ENCODE measurements around the gene SHMT1.
"Not testable (repeated sequence)": the region's sequence is repeated elsewhere in the genome, so short reads cannot be mapped to it uniquely, and the experiment has no call there.

Gene SHMT1

DNA sequence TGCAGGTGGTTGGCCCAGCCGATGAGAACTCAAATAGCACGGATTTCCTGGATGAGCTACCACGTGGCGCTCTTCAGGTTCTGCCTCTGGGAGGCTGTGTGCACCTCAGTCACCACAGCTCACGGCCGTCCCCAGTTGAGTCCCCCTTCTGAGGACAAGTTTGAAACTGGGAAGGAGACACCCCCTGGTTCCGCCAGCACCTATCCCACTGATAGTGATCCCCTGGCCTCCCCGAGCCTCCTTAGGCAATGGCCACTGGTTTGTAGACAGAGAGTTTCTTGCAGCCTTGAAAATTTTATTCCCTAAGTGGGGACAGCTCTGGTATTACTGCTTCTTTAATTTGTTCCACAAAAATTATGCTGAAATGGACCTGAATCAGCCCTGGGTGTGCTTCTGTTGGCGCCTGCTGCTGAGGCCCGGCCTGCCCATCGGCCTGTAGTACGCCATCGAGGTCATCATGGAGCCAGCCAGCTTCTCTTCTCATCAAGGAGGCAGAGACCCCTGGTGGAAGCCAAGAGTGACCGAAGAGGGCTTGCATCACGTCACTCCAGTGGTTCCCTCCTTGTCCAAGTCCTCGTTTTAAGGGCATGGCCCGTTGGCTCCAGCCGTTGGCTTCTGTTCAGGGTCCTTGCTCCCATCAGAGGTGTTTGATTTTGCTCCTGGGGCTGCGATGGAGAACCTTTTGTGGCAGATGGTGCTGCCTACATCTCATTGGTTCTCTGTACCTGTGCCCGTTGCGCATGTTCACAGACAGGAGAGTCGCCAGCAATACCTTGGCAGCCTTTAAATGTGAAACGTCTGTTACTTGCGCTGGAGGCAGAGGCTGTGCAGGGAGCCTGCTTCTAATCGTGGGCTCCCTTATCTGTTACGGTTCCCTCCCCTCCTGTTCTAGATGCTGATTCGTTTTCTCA, 39.0 kb downstream of the SHMT1 start:
- DNase-seq, result no peak

DNA sequence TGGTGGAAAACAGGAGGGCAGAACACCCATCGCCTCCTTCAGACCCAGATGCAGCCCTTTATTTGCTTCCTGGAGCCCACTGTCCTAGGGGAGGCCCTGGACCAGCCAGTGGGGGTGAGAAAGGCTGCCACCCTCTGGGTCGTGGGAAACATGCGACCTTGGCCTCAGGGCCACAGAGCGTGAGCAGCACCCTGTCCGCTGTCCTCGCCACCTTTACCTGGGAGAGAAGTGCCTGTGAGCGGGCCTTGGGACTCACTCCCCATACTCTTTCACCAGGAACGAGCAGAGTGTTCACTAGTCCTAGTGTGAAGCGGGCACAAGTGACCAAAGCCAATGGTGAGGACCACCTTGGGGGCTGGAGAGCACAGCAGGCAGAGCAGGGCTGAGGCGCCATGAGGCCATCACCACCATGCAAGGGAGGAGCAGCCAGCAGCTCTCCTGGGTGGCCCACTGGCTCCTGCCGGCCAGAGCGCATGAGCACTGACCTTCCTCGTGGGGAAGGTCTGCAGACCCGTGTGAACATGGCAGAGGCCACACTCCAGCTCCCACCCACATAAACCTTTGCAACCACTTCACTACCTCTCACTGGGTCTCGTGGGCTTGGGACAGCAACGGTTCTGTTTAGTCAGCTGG, 39.7 kb downstream of the SHMT1 start:
- DNase-seq, result no peak

DNA sequence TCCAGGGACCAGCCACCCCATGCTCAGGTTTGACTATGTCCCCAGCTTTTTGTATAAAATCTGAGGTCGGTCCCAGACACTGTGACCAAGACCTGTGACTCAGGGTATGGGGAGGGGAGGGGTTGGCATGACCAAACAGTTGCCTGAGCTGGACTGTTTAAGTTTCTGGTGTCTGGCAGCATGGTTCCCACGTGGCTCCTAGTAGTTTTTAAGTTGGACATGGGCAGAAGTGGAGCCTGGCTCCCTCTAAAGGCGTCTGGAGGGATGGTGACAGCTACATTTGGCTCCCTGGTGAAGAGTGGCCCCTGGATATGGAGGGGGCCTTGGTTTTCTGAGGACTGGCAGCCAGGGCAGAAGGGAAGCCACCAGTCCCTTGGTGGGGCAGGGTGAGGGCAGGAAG, 40.3 kb downstream of the SHMT1 start:
- DNase-seq, result no peak

DNA sequence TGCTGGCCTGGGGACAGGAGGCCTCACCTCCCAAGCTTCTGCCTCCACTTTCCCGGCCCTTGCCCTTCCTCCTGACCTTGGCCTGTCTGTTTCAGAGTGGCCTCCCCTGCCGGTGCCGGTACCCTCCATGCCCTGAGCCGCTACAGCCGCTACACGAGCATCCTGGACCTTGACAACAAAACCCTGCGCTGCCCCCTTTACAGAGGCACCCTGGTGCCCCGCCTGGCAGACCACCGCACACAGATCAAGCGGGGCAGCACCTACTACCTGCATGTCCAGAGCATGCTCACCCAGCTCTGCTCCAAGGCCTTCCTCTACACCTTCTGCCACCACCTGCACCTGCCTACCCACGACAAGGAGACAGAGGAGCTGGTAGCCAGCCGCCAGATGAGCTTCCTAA, 40.8 kb downstream of the SHMT1 start:
- DNase-seq, result no peak

DNA sequence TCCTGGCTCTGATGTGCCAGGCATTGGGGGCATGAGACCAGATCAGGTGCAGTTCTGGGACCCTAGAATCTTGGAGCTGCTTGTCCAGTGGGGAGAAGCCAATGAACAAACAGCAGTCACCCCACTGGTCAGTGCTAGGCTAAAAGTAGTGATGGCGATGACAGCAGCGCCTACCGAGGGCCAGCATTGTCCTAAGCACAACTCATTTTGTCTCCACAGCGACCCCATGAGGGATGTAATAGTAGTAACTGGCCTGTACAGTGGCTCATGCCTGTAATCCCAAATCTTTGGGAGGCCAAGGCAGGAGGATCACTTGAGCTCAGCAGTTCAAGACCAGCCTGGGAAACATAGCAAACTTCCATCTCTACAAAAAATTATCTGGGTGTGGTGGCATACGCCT, 42.0 kb downstream of the SHMT1 start:
- no peak for DNase-seq

DNA sequence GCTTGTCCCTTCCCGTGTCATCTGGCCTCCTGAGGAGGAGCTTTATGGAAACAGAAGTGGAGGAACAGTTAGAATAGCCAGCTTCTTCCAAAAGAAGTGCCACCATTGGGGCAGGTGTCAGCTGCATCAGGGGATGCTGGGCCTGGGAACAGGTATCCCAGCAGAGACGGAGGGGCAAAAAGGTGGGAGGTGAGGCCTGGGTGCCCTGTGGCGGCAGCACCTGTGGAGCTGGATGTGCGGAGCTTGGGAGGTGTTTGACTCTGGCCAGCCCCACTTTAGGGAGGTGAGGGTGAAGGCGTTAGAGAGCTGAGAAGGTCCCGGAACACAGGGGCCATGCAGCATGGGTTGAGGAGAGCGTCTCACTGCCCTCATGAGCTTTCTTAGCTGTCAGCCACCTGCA, 43.0 kb downstream of the SHMT1 start:
- no peak for DNase-seq

DNA sequence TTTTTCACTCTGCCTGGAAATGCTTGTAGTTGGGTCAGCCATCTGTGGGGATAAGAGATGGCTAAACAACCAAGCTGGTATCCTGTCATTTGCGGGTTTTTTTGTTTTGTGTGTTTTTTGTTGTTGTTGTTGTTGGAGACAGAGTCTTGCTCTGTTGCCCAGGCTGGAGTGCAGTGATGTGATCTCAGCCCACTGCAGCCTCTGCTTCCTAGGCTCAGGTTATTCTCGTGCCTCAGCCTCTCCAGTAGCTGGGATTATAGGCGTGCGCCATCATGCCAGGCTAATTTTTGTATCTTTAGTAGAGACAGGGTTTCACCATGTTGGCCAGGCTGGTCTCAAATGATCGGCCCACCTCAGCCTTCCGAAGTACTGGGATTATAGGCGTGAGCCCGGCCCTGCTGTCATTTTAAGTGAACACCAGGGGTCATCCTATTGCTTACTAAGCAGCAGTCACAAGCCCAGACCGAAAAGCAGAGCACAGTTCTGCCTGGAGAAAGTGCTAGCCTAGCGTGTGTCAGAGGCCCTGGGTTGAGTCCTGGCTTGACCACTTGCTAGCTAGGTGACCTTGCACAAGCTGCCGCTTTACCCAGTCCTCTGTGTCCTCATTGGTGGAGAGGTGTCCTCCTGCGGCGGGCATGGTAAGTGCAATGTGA, 43.6 kb downstream of the SHMT1 start:
- DNase-seq, result peak; percentile 1

DNA sequence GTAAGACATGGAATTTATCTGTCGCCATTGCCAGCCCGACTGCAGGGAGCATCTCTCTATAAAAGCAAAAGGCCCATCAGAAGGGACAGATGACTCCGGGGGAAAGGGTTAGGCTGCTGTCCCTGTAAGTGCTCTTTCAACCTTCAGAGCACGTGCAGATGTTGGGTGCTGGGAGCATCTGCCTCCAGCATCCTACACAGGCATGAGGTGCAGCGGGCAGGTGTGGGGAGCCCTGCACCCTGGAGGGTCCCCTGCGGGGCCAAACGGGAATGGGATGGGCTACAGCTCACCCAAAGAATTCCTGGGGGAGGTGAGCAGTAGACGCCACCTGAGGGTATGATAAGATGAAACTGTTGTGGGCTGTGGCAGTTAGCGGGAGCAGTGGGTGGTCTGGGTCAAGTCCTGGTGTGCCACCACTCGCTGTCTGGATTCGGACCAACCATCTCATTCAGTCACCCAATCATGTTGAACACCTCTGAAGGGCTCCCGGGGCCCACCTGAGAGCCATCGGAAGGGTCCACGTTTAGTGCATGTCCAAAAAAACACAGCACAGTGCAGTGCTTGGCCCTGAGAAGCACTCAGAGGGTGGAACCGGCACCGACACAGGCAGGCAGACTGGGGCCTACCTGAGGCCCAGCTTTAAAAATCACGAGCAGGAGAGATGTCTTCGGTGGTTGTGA, 44.4 kb downstream of the SHMT1 start:
- DNase-seq, result no peak

DNA sequence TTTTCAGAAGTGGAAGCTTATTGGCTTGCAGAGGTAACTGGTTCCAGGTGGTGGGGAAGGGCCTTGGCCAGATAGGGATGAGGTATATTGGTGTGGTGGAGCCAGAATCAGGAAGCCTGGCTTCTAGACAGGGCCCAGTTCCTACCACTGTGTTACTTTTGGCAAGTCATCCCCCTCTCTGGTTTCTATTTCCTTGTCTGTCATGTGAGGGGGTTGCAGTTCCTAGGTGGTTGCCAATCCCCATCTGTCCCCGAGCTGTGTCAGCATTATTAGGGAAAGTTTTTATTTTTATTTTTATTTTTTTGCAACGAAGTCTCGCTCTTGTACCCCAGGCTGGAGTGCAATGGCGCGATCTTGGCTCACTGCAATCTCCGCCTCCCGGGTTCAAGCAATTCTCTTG, 45.2 kb downstream of the SHMT1 start:
- DNase-seq, result no peak

DNA sequence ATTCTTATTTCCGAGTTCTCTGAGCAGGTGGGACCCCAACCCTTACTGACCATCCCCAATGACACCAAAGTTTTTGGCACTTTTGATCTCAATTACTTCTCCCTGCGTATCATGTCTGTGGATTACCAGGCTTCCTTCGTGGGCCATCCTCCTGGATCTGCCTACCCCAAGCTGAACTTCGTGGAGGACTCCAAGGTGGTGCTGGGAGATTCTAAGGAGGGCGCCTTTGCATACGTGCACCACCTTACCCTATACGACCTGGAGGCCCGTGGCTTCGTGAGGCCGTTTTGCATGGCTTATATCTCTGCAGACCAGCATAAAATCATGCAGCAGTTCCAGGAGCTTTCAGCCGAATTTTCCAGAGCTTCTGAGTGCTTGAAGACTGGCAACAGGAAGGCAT, 47.4 kb downstream of the SHMT1 start:
- DNase-seq, result no peak

DNA sequence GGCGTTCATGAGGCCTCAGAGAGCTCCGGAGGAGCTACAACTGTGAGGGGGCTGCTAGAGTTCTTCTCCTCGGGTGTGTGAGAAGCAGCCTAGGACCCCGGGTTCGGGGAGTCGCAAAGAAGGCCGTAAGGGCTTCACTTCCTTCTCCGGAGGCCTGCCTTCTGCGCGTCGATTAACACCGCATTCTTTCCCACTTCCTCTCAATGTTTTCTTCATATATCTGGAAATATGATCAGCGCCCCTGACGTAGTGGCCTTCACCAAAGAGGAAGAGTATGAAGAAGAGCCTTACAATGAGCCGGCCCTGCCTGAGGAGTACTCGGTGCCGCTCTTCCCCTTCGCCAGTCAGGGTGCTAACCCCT, 47.8 kb downstream of the SHMT1 start:
- no peak for DNase-seq

DNA sequence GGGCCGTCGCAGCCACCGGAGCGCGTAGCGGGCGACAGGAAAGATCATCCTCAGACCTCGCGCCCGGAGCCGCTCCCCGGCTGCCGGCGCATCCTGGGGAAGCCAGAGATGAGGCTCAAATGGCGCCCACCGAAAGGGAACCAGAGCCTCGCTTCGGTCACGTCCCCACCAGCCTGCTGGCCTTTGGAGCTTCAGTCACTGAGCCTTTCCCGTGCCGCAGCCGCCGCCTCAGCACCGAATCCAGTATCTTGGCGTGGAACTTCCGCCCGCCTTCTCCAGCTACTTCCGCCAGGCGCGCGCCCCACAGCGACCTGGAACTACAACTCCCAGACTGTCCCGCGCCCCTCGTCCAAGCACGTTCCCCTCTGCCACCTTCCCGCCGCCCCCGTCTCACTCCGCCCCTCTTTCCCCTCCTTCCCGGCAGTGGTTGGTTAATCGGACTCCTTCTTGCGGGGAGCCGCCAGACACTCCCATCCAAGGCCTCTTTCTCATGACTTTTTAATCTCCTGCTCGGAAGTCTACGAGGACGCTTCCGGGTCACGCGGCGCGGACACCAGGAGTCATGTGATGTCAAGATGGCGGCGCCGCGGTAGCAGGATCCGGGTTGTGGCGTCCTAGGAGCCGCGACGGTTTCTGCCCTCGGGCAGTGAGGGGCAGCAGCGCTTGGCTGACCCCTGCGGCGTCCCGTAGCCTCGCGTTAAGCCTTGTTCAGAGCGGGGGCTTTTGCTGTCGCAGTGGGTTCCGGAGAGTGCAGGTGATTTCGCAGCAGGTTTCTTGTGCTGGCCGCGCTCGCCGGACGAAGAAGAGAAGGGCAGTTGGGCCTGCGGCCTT, 48.4 kb downstream of the SHMT1 start, which contains the start of the genes SMCR8 and TOP3A:
Gene SMCR8 (plus strand): TSS at position 563 of the 831 bp plus-strand sequence. CDS start 497 bp downstream, outside the sequence.
Gene TOP3A (minus strand): TSS at position 264 of the 831 bp plus-strand sequence. CDS start 216 bp downstream, at position 48.
- peak; percentile 85 for DNase-seq

DNA sequence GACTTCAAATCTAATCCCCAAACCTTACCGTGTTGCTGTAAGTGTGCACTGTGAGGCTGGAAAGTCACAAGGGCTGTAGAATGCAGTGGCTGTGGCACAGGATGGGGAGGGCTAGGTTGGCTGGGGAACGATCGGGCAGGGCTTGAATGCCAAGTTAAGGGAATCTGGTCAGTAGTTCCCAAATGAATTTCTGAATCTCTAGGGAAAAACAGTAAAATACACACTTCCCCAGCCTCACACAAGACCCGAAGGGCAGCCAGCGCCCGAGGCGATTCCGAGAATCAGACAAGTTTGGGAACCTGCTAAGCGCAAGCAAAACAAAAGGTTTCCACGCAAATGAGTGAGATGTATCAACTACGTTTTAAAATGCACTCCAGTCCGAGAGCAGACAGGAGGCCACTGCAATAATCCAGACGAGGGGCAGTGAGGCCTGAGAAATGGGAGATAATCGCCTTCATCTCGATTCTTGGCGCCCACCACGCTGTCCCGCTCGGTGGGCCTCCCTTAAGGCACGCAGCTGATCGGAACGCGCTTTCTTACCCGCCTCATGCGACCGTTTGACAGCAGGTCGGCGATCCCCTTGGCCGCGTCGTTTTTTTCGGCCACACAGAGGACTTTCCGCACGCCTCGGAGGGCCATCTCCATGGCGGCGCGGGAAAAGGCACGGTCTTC, 49.2 kb downstream of the SHMT1 start:
- DNase-seq, result no peak

DNA sequence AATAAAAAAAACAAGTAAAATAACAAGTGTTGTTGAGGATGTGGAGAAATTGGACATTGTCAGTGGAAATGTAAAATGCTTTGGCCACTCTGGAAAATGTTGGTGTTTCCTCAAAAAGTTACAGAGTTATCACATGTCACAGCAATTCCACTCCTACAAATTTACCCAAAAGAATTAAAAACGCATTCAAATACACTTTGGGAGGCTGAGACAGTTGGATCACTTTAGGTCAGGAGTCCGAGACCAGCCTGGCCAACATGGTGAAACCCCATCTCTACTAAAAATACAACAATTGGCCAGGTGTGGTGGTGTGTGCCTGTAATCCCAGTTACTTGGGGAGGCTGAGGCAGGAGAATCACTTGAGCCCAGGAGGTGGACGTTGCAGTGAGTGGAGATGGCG, 54.1 kb downstream of the SHMT1 start:
- DNase-seq, result no peak

DNA sequence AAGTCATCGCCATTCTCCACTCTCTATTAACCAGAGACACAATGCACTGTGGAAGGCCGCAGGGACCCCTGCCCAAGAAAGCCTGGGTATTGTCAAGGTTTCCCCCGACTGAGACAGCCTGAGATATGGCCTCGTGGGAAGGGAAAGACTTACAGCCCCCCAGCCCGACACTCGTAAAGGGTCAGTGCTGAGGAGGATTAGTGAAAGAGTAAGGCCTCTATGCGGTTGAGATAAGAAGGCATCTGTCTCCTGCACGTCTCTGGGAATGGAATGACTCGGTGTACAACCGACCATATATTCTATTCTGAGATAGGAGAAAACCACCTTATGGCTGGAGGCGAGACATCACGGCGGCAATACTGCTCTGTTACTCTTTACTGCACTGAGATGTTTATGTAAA, 60.1 kb downstream of the SHMT1 start:
- not testable (repeated sequence) for DNase-seq

DNA sequence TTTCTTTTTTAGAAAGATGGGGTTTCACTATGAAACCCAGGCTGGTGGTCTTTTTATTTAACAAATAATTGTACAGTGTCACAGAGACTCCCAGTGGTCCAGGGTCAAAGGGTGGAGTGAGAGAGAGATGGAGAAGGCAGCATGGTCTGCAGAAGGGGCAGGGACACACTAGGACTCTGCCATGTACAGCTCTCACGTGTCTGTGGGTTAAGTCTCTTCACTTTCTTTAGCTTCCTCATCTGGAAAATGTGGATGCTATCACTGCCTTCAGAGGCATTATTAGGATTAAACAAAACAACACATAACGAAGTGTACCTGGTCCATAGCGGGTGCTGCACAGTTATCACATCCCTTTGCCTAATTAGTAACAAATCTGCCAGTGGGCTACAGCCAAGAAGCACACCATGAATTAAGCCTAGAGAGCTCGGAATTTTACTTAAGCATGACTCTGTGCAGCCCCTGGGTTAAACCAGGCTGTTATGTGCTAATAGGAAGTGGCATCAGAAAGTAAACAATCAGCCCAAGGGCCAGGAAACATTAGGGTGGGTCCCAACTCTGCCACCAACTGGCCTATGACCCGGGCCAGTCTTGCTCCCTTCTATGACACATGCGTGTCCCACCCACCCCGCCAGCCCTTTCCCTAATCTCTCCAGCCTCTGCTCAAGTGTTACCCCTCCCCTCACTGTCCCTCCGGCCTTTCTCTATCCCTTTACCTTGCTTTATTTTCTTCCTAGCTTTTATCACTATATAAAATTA, 62.4 kb downstream of the SHMT1 start:
- DNase-seq, result no peak

DNA sequence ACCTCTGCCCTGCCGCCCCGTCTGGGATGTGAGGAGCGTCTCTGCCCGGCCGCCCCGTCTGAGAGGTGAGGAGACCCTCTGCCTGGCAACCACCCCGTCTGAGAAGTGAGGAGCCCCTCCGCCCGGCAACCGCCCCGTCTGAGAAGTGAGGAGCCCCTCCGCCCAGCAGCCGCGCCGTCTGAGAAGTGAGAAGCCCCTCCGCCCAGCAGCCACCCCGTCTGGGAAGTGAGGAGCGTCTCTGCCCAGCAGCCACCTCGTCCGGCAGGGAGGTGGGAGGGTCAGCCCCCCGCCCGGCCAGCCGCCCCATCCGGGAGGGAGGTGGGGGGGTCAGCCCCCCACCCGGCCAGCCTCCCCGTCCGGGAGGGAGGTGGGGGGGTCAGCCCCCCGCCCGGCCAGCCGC, 65.3 kb downstream of the SHMT1 start:
- not testable (repeated sequence) for DNase-seq

DNA sequence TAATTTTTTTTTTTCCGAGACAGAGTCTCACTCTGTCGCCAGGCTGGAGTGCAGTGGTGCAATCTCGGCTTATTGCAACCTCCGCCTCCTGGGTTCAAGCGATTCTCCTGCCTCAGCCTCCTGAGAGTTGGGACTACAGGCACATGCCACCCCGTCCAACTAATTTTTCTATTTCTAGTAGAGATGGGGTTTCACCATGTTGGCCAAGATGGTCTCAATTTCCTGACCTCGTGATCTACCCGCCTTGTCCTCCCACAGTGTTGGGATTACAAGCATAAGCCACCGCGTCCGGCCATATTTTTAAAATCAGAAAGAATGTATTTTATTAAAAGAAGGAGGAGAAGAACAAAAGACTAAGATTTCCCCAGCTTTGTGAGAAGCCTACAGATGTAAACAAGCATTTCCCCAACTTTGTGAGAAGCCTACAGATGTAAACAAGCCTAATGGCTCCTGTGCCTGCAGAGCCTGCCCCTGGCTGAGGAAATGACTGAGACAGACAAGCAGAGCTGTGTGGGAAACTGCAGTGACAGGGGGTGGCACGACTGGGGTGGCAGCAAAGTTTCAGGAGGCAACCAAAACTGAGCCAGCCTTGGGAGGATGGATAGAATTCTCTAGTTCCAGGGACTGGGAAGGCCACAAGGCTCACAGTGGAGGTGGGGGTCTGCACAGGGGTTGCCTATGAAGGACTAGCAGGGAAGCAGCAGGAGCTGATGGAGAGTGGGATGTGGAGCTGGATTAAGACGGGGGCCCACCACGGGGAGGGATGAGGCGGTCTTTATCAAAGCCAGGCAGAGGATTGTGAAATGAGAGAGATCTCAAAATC, 71.4 kb downstream of the SHMT1 start:
- DNase-seq, result no peak

DNA sequence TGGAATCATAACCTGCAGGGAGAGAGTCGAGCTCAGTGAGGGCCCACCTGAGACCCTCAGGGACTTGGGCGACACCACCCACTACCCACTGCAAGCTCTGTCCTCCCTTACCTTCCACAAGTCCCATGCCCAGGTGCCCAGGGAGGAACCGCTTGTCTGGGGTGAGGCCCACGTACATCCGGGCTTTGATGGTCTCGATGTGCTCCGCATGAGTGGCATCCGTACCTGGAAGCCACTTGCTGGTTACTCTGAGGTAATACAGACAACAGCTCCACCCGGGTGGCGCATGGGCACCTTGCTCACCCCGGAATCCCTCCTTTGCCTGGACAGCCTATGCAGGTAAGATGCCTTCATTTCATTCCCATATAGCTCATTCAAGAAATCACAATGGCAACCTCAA, 78.1 kb downstream of the SHMT1 start:
- no peak for DNase-seq

DNA sequence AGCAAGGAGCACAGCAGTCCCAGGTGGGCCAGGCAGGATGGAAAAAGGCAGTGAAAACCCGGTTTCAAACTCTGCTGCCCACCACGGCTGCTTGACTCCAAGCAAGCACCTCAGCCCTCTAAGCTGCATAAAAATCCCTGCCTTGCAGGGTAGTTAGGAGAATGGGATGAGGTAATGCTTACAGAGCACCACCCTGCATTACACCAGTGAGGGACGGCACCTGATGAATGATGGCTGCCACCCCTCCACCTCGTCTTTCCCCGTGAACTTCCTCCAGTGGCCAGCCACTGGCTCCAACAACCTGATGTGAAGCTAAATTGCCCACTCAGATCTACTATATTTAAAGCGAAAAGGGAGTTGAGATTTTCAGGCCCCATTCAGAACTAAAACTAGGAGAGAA, 81.6 kb downstream of the SHMT1 start:
- DNase-seq, result no peak

All from NCI-H1092 treated with DMSO at 0.1 percent for 48 hours (cell line).